ENCODE results near the gene C3orf62. TPM values are rescaled to one million over a fixed set of nuclear protein-coding genes. Genes with fewer than 3 reads are reported as not detected.

C3orf62 gene
- total RNA-seq, 2 experiments from 2014 or later = 7.0 to 7.5 TPM

DNA sequence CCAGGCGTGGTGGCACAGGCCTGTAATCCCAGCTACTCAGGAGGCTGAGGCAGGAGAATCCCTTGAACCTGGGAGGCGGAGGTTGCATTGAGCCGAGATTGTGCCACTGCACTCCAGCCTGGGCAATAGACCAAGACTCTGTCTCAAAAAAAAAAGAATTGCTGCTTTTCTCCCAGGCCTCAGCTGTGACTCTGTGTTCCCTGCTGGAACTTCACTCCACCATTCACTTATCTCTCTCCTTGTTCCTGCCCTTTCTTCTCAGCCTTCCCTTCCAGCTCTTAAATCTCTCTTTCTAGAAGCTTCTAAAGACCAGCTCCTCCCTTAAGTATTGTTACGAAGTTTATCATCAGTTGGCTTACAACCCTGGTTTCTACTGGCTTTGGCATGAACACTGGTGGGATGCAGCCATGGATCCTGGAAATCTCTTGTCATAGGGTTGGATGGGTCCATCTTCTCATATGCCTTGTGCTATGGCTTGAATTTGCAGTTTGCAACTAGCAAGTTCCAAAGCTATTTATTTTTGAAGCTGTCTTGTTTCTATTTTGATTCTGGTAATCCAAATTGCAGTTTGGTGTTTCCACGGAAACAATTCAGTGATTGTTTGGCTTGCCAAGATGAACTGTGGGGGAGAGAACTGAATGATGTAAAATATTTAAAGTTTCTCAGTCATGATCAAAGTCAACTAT, 10.5 kb downstream of the C3orf62 start:
- CTCF ChIA-PET = interaction anchor here (0.6 kb wide), 1 partner anchor 29 kb away, joined by 4 read pairs; no protein-coding TSS in a partner anchor
- Mint-ChIP-seq H3K27me3 (no peaks in the 10 kb centered on the region), H3K9me3 (no peaks in the 10 kb centered on the region), H3K27ac (no peak overlapping the region), H3K4me3 (no peak overlapping the region), H3K36me3 (ENCODE audit: low read depth) (peaks cover 19% of the 10 kb centered on the region), H3K4me1 (ENCODE audit: low read depth) (no peaks in the 10 kb centered on the region)
- POLR2A ChIA-PET = no interaction called here
- Histone ChIP-seq H3K4me1 (ENCODE audit: insufficient read depth, low read length) (no peaks in the 10 kb centered on the region), H3K36me3 (ENCODE audit: insufficient read depth, low read length) (peaks cover 17% of the 10 kb centered on the region), H3K4me3 (ENCODE audit: low read length) (no peak overlapping the region), H3K9me3 (ENCODE audit: control insufficient read depth in 1 of 2, insufficient read depth in 1 of 2, low read length in 2 of 2) (no peaks in the 10 kb centered on the region), H3K27me3 (ENCODE audit: control insufficient read depth in 1 of 2, insufficient read depth in 2 of 2, low read length in 2 of 2) (no peaks in the 10 kb centered on the region), H3K27ac (ENCODE audit: low read depth in 1 of 2, low read length in 2 of 2) (no peak overlapping the region)
- ATAC-seq (ENCODE audit: poor library complexity) (no peak), DNase-seq (no peak)
- intact Hi-C loops (cut with DNase I, micrococcal nuclease) = no loop called here
- TF ChIP-seq CTCF (IDR thresholded peaks at IDR 0.05) = no peak

DNA sequence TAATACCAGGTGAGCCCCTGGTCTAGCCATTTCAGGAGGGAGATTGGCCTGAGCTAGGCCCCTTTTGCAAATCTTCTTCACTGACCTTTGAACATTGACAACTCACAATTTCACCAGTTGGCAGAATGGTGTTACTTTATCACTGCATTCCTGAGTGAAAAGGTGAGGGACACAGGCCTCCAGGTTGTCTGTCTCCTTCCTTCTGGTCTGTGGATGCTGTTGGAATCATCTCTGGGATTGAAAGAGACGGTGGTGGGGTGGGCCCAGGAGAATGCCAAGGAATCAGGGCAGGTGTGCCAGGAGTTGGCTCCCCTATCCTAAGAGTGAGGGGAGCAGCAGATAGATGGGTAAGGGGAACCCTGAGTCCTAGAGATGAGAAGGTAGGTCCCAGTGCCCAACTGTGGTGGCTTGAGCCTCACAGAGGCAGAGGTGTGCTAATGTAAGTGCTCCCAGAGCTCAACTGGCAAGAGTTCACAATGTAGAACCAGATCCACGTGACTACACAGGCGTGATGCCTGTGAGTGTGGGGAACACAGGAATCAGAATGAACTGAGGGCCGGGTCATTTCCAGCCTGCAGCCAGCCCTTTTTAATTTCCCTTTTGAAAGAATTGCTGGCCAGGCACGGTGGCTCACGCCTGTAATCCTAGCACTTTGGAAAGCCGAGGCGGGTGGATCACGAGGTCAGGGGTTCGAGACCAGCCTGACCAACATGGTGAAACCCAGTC, 11.2 kb downstream of the C3orf62 start:
- CTCF ChIA-PET = interaction anchor here (0.6 kb wide), 1 partner anchor 28 kb away, joined by 4 read pairs; no protein-coding TSS in a partner anchor
- intact Hi-C loops (cut with DNase I, micrococcal nuclease) = no loop called here
- Histone ChIP-seq H3K27ac (ENCODE audit: low read depth in 1 of 2, low read length in 2 of 2) (no peak overlapping the region), H3K4me3 (ENCODE audit: low read length) (no peak overlapping the region), H3K27me3 (ENCODE audit: control insufficient read depth in 1 of 2, insufficient read depth in 2 of 2, low read length in 2 of 2) (no peaks in the 10 kb centered on the region), H3K36me3 (ENCODE audit: insufficient read depth, low read length) (peaks cover 10% of the 10 kb centered on the region), H3K4me1 (ENCODE audit: insufficient read depth, low read length) (no peaks in the 10 kb centered on the region), H3K9me3 (ENCODE audit: control insufficient read depth in 1 of 2, insufficient read depth in 1 of 2, low read length in 2 of 2) (no peaks in the 10 kb centered on the region)
- no peaks in the 10 kb centered on the region for H3K9me3 Mint-ChIP-seq
- ATAC-seq (ENCODE audit: poor library complexity) (no peak), DNase-seq (no peak)
- no peak for TF ChIP-seq CTCF (IDR thresholded peaks at IDR 0.05)
- H3K36me3 Mint-ChIP-seq (ENCODE audit: low read depth) = peaks cover 19% of the 10 kb centered on the region
- no peaks in the 10 kb centered on the region for H3K4me1 Mint-ChIP-seq (ENCODE audit: low read depth)
- POLR2A ChIA-PET = no interaction called here
- H3K4me3 Mint-ChIP-seq = no peak overlapping the region
- H3K27ac Mint-ChIP-seq = no peak overlapping the region
- H3K27me3 Mint-ChIP-seq = no peaks in the 10 kb centered on the region

GRCh38 chr3:49263159-49263889, 13.7 kb downstream of the C3orf62 start:
- DNase-seq (no peak), ATAC-seq (ENCODE audit: poor library complexity) (no peak)
- Mint-ChIP-seq H3K36me3 (ENCODE audit: low read depth) (peaks cover 4% of the 10 kb centered on the region), H3K4me1 (ENCODE audit: low read depth) (no peaks in the 10 kb centered on the region), H3K4me3 (no peak overlapping the region), H3K9me3 (no peaks in the 10 kb centered on the region), H3K27ac (no peak overlapping the region), H3K27me3 (no peaks in the 10 kb centered on the region)
- ChIA-PET CTCF (no interaction called here), POLR2A (interaction anchor here (0.6 kb wide), 1 partner anchor 941 kb away, joined by 3 read pairs; no protein-coding TSS in a partner anchor)
- intact Hi-C loops (cut with DNase I, micrococcal nuclease) = no loop called here
- TF ChIP-seq CTCF (IDR thresholded peaks at IDR 0.05) = no peak
- Histone ChIP-seq H3K36me3 (ENCODE audit: insufficient read depth, low read length) (no peaks in the 10 kb centered on the region), H3K4me1 (ENCODE audit: insufficient read depth, low read length) (no peaks in the 10 kb centered on the region), H3K9me3 (ENCODE audit: control insufficient read depth in 1 of 2, insufficient read depth in 1 of 2, low read length in 2 of 2) (no peaks in the 10 kb centered on the region), H3K4me3 (ENCODE audit: low read length) (no peak overlapping the region), H3K27me3 (ENCODE audit: control insufficient read depth in 1 of 2, insufficient read depth in 2 of 2, low read length in 2 of 2) (no peaks in the 10 kb centered on the region), H3K27ac (ENCODE audit: low read depth in 1 of 2, low read length in 2 of 2) (no peak overlapping the region)
